ENCODE data around the gene LMBR1. TPM values are rescaled to one million over a fixed set of nuclear protein-coding genes. Genes with fewer than 3 reads are reported as not detected.
"Not testable (repeated sequence)": the region's sequence is repeated elsewhere in the genome, so short reads cannot be mapped to it uniquely, and the experiment has no call there.

LMBR1 gene
- polyA plus RNA-seq, 1 experiment: 20.8 TPM

DNA sequence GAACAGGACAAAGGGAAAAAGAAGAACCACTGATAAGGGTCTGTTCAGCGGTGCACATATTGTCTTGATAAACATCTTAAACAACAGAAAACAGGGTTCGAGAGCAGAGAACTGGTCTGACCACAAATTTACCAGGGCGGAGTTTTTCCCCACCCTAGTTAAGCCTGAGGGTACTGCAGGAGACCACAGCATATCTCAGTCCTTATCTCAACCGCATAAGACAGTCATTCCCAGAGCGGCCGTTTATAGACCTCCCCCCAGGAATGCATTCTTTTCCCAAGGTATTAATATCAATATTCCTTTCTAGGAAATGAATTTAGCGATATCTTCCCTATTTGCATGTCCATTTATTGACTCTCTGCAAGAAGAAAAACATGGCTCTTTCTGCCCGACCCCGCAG, 195.7 kb downstream of the LMBR1 start:
- H3K27me3 ChIP-seq (ENCODE audit: control insufficient read depth, insufficient read depth, low read length); H3K9me3 ChIP-seq (ENCODE audit: control insufficient read depth, insufficient read depth, low read length); H3K27ac ChIP-seq (ENCODE audit: low read depth, low read length); POLR2A ChIA-PET; H3K4me3 ChIP-seq (ENCODE audit: low read depth, low read length); CTCF ChIA-PET; DNase-seq (ENCODE audit: low read depth, low spot score): not testable (repeated sequence)

GRCh38 chr7:156693627-156694026, 199.4 kb downstream of the LMBR1 start:
- CTCF ChIA-PET: no interaction called here

DNA sequence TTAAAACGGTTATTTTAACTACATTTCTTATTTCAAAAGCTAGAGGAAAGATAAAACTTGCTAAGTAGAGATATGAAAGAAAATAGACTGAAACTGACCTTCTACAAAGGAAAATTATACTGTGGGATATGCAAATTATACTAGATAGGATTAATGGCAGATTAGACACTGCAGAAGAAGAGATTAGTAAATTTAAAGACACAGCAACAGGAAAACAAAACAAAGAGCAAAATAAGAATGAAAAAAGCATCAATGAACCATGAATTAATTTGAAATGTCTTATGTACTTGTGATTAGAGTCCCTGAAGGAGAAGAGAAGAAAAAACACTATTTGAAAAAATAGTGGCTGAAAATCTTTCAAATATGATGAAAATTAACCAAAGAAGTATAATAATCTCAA, 200.1 kb downstream of the LMBR1 start:
- no peak overlapping the region for H3K27ac ChIP-seq (ENCODE audit: low read depth, low read length)
- no peak for DNase-seq (ENCODE audit: low read depth, low spot score)
- TF ChIP-seq, protein P1, sequence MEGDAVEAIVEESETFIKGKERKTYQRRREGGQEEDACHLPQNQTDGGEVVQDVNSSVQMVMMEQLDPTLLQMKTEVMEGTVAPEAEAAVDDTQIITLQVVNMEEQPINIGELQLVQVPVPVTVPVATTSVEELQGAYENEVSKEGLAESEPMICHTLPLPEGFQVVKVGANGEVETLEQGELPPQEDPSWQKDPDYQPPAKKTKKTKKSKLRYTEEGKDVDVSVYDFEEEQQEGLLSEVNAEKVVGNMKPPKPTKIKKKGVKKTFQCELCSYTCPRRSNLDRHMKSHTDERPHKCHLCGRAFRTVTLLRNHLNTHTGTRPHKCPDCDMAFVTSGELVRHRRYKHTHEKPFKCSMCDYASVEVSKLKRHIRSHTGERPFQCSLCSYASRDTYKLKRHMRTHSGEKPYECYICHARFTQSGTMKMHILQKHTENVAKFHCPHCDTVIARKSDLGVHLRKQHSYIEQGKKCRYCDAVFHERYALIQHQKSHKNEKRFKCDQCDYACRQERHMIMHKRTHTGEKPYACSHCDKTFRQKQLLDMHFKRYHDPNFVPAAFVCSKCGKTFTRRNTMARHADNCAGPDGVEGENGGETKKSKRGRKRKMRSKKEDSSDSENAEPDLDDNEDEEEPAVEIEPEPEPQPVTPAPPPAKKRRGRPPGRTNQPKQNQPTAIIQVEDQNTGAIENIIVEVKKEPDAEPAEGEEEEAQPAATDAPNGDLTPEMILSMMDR (IDR thresholded peaks at IDR 0.05; ENCODE audit: low read depth, low read length): no peak
- H3K9me3 ChIP-seq (ENCODE audit: control insufficient read depth, insufficient read depth, low read length): peaks cover 3% of the 10 kb centered on the region; the same call in 1 of the 2 replicates
- no peaks in the 10 kb centered on the region for H3K27me3 ChIP-seq (ENCODE audit: control insufficient read depth, insufficient read depth, low read length)
- CTCF ChIA-PET: no interaction called here
- POLR2A ChIA-PET: no interaction called here
- H3K4me3 ChIP-seq (ENCODE audit: low read depth, low read length): no peak overlapping the region

More at GRCh38 chr7:156693627-156694026, 199.4 kb downstream of the LMBR1 start:
- DNase-seq (ENCODE audit: low read depth, low spot score): no peak
- POLR2A ChIA-PET: no interaction called here
- H3K27me3 ChIP-seq (ENCODE audit: control insufficient read depth, insufficient read depth, low read length): no peaks in the 10 kb centered on the region
- H3K9me3 ChIP-seq (ENCODE audit: control insufficient read depth, insufficient read depth, low read length): peaks cover 9% of the 10 kb centered on the region
- no peak overlapping the region for H3K27ac ChIP-seq (ENCODE audit: low read depth, low read length)
- H3K4me3 ChIP-seq (ENCODE audit: low read depth, low read length): no peak overlapping the region
- TF ChIP-seq, protein P1 (IDR thresholded peaks at IDR 0.05; ENCODE audit: low read depth, low read length): no peak

GRCh38 chr7:156691764-156692163, 201.2 kb downstream of the LMBR1 start:
- no peaks in the 10 kb centered on the region for H3K9me3 ChIP-seq (ENCODE audit: control insufficient read depth, insufficient read depth, low read length)
- H3K27me3 ChIP-seq (ENCODE audit: control insufficient read depth, insufficient read depth, low read length): no peaks in the 10 kb centered on the region
- H3K27ac ChIP-seq (ENCODE audit: low read depth, low read length): no peak overlapping the region
- TF ChIP-seq, protein P1 (IDR thresholded peaks at IDR 0.05; ENCODE audit: low read depth, low read length): no peak
- CTCF ChIA-PET: no interaction called here
- POLR2A ChIA-PET: no interaction called here
- no peak overlapping the region for H3K4me3 ChIP-seq (ENCODE audit: low read depth, low read length)
- DNase-seq (ENCODE audit: low read depth, low spot score): no peak

DNA sequence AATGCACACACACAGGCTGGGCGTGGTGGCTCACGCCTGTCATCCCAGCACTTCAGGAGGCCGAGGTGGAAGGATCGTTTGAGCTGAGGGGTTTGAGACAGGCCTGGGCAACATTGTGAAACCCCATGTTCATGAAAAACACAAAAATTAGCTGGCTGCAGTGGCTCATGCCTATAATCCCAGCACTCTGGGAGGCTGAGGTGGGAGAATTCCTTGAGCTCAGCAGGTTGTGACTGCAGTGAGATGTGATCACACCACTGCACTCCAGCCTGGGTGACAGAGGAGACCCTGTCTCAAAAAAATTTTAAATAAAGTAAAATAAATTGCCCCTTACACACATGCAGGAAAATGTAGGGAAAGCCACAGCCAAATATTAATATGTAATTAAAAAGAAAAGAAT, 208.3 kb downstream of the LMBR1 start:
- ChIA-PET CTCF (no interaction called here), POLR2A (no interaction called here)
- Histone ChIP-seq H3K9me3 (ENCODE audit: control insufficient read depth, insufficient read depth, low read length) (no peaks in the 10 kb centered on the region), H3K27ac (ENCODE audit: low read depth, low read length) (no peak overlapping the region), H3K27me3 (ENCODE audit: control insufficient read depth, insufficient read depth, low read length) (no peaks in the 10 kb centered on the region), H3K4me3 (ENCODE audit: low read depth, low read length) (no peak overlapping the region)
- no peak for DNase-seq (ENCODE audit: low read depth, low spot score)
- TF ChIP-seq, protein P1 (IDR thresholded peaks at IDR 0.05; ENCODE audit: low read depth, low read length): no peak

DNA sequence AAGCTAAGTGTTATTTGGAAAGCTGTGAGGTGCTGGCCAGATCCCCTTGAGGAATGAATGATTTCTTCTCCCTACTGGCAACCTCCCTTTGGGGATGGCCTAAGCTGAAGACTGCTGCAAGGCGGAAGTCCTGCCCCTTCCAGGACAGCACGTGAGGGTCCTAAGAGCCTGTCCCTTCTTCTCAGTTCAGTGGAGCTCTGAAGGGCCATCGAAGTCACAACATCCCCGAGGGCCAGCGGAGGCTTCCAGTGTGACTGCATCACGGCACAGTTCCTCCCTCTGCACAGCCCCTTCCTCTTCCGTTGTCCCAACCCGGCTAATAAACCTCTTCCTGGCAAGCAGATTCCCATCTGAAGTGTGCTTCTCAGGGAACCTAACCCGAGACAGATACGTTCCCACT, 208.7 kb downstream of the LMBR1 start:
- TF ChIP-seq, protein P1 (IDR thresholded peaks at IDR 0.05; ENCODE audit: low read depth, low read length): no peak
- Histone ChIP-seq H3K27ac (ENCODE audit: low read depth, low read length) (no peak overlapping the region), H3K27me3 (ENCODE audit: control insufficient read depth, insufficient read depth, low read length) (no peaks in the 10 kb centered on the region), H3K4me3 (ENCODE audit: low read depth, low read length) (no peak overlapping the region), H3K9me3 (ENCODE audit: control insufficient read depth, insufficient read depth, low read length) (no peaks in the 10 kb centered on the region)
- POLR2A ChIA-PET: no interaction called here
- DNase-seq (ENCODE audit: low read depth, low spot score): no peak
- CTCF ChIA-PET: no interaction called here

All from AG04450 (cell line).